ENCODE results near the gene LRIT3.

Gene LRIT3

GRCh38 chr4:109820563-109820962 is 27.3 kb upstream of the LRIT3 start:
- H3K4me3 ChIP-seq (ENCODE audit: low read depth, low read length), result no peak overlapping the region
- TF ChIP-seq CTCF (IDR thresholded peaks at IDR 0.05; ENCODE audit: low read depth, low read length, missing control alignments), result no peak
- DNase-seq (ENCODE audit: low read depth), result no peak

GRCh38 chr4:109821185-109821584 is 26.7 kb upstream of the LRIT3 start:
- no peak overlapping the region for H3K4me3 ChIP-seq (ENCODE audit: low read depth, low read length)
- no peak for DNase-seq (ENCODE audit: low read depth)
- no peak for TF ChIP-seq CTCF (IDR thresholded peaks at IDR 0.05; ENCODE audit: low read depth, low read length, missing control alignments)

- no peak overlapping the region for H3K4me3 ChIP-seq (ENCODE audit: low read depth, low read length)
- peak; percentile 28 for TF ChIP-seq CTCF (IDR thresholded peaks at IDR 0.05; ENCODE audit: low read depth, low read length, missing control alignments)
- no peak for DNase-seq (ENCODE audit: low read depth)
These were observed 21.2 kb upstream of the LRIT3 start for GRCh38 chr4:109826719-109827118.

GRCh38 chr4:109827672-109828071 is 20.2 kb upstream of the LRIT3 start, which contains the start of gene RRH:
TSS of gene RRH (plus strand) at chr4:109827972. CDS start at chr4:109828028, 56 bp downstream.
- no peak within 1 kb of the TSS for H3K4me3 ChIP-seq (ENCODE audit: low read depth, low read length)
- DNase-seq (ENCODE audit: low read depth), result no peak
- no peak for TF ChIP-seq CTCF (IDR thresholded peaks at IDR 0.05; ENCODE audit: low read depth, low read length, missing control alignments)

- TF ChIP-seq CTCF (IDR thresholded peaks at IDR 0.05; ENCODE audit: low read depth, low read length, missing control alignments), result no peak
- DNase-seq (ENCODE audit: low read depth), result no peak
- no peak overlapping the region for H3K4me3 ChIP-seq (ENCODE audit: low read depth, low read length)
These were observed 14.2 kb upstream of the LRIT3 start for GRCh38 chr4:109833756-109834155.

- no peak for TF ChIP-seq CTCF (IDR thresholded peaks at IDR 0.05; ENCODE audit: low read depth, low read length, missing control alignments)
These were observed 10.9 kb upstream of the LRIT3 start for GRCh38 chr4:109836985-109837384.

GRCh38 chr4:109846395-109847098 is 1.4 kb upstream of the LRIT3 start:
- no peak for TF ChIP-seq CTCF (IDR thresholded peaks at IDR 0.05; ENCODE audit: low read depth, low read length, missing control alignments)
- H3K4me3 ChIP-seq (ENCODE audit: low read depth, low read length), result no peak overlapping the region
- no peak for DNase-seq (ENCODE audit: low read depth)

More at GRCh38 chr4:109836985-109837384, 10.9 kb upstream of the LRIT3 start:
- no peak overlapping the region for H3K4me3 ChIP-seq (ENCODE audit: low read depth, low read length)
- no peak for DNase-seq (ENCODE audit: low read depth)
